ENCODE data around the gene OTOP1.
"Not testable (repeated sequence)": the region's sequence is repeated elsewhere in the genome, so short reads cannot be mapped to it uniquely, and the experiment has no call there.

OTOP1 gene

DNA sequence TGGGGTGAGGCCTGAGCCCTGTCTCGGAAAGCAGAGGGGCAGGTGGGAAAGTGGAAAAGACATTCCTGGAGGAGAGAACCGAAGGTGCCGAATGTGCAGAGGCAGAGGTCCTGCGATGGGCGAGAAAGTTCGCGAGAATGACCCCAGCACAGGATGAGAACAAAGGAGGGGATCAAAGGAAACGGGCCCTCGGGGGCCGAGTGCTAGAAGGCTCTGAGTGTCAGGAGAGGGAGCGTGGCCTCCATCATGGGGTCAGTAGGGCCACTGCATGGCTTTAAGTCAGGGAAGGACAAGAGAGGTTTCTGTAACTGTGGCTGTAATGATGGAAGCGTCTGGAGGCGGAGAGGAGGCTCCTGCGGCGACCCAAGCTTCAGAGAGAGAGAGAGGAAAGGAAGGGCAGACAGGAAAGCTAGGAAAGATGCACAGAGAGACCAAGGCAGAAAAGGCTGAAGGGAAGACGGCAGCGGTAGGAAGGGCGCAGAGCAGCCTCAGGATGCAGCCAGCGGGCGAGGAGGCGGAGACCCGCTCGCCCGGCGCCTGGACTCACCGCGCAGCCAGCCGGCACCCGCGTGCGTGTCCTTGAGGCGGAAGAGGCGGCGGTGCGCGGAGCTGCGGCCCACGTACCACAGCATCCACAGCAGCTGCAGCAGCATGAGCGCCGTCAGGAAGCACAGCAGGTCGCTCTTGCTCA is 669 bp downstream of the OTOP1 start:
- Histone ChIP-seq H3K4me3 (ENCODE audit: low read length) (no peak overlapping the region), H3K27me3 (ENCODE audit: control insufficient read depth, insufficient read depth, low read length) (peaks cover 2% of the 10 kb centered on the region), H3K36me3 (ENCODE audit: control insufficient read depth, insufficient read depth, low read length) (no peaks in the 10 kb centered on the region)

GRCh38 chr4:4217113-4217512 is 9.6 kb downstream of the OTOP1 start:
- H3K9ac ChIP-seq (ENCODE audit: low read length), result no peak overlapping the region
- no peak overlapping the region for H3K27ac ChIP-seq (ENCODE audit: low read depth, low read length)
- H3K4me3 ChIP-seq (ENCODE audit: low read length), result no peak overlapping the region
- no peaks in the 10 kb centered on the region for H3K4me1 ChIP-seq (ENCODE audit: control insufficient read depth, insufficient read depth, low read length)
- no peaks in the 10 kb centered on the region for H3K36me3 ChIP-seq (ENCODE audit: control insufficient read depth, insufficient read depth, low read length)
- H3K27me3 ChIP-seq (ENCODE audit: control insufficient read depth, insufficient read depth, low read length), result no peaks in the 10 kb centered on the region

More for the DNA sequence above, 669 bp downstream of the OTOP1 start:
- no peak overlapping the region for H3K27ac ChIP-seq (ENCODE audit: low read depth, low read length)
- no peak overlapping the region for H3K9ac ChIP-seq (ENCODE audit: low read length)
- H3K4me1 ChIP-seq (ENCODE audit: control insufficient read depth, insufficient read depth, low read length), result no peaks in the 10 kb centered on the region

- H3K36me3 ChIP-seq (ENCODE audit: control insufficient read depth, insufficient read depth, low read length), result no peaks in the 10 kb centered on the region
- no peaks in the 10 kb centered on the region for H3K27me3 ChIP-seq (ENCODE audit: control insufficient read depth, insufficient read depth, low read length)
- no peaks in the 10 kb centered on the region for H3K4me1 ChIP-seq (ENCODE audit: control insufficient read depth, insufficient read depth, low read length)
These were observed 10.1 kb downstream of the OTOP1 start for GRCh38 chr4:4216648-4217047.

GRCh38 chr4:4213674-4214073 is 13.1 kb downstream of the OTOP1 start:
- not testable (repeated sequence) for H3K27ac ChIP-seq (ENCODE audit: low read depth, low read length); H3K27me3 ChIP-seq (ENCODE audit: control insufficient read depth, insufficient read depth, low read length); H3K4me1 ChIP-seq (ENCODE audit: control insufficient read depth, insufficient read depth, low read length); H3K4me3 ChIP-seq (ENCODE audit: low read length); H3K9ac ChIP-seq (ENCODE audit: low read length); H3K36me3 ChIP-seq (ENCODE audit: control insufficient read depth, insufficient read depth, low read length)

More at GRCh38 chr4:4216648-4217047, 10.1 kb downstream of the OTOP1 start:
- no peak overlapping the region for H3K9ac ChIP-seq (ENCODE audit: low read length)
- no peak overlapping the region for H3K27ac ChIP-seq (ENCODE audit: low read depth, low read length)
- H3K4me3 ChIP-seq (ENCODE audit: low read length), result no peak overlapping the region

GRCh38 chr4:4206204-4206603 is 20.5 kb downstream of the OTOP1 start:
- no peaks in the 10 kb centered on the region for H3K27me3 ChIP-seq (ENCODE audit: control insufficient read depth, insufficient read depth, low read length)

DNA sequence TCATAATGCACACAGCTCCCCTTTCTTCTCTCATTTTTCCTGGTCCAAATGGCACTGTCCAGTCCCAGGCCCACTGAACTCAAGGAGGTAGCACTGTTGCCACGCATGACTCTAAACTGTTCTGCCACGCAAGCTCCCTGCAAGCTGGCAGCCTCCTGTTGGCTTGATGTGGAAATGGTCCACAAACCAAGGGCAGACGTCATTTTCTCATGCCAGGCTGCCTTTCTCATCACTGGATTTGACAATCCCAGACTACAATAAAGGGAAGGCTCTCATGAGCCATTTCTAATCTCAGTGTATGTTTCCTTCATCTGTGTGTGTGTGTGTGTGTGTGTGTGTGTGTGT is 22.4 kb downstream of the OTOP1 start:
- H3K27me3 ChIP-seq (ENCODE audit: control insufficient read depth, insufficient read depth, low read length), result no peaks in the 10 kb centered on the region
- no peak overlapping the region for H3K9ac ChIP-seq (ENCODE audit: low read length)
- no peaks in the 10 kb centered on the region for H3K4me1 ChIP-seq (ENCODE audit: control insufficient read depth, insufficient read depth, low read length)
- no peak overlapping the region for H3K4me3 ChIP-seq (ENCODE audit: low read length)
- no peaks in the 10 kb centered on the region for H3K36me3 ChIP-seq (ENCODE audit: control insufficient read depth, insufficient read depth, low read length)
- no peak overlapping the region for H3K27ac ChIP-seq (ENCODE audit: low read depth, low read length)

More at GRCh38 chr4:4206204-4206603, 20.5 kb downstream of the OTOP1 start:
- Histone ChIP-seq H3K36me3 (ENCODE audit: control insufficient read depth, insufficient read depth, low read length) (no peaks in the 10 kb centered on the region), H3K4me3 (ENCODE audit: low read length) (no peak overlapping the region), H3K4me1 (ENCODE audit: control insufficient read depth, insufficient read depth, low read length) (no peaks in the 10 kb centered on the region), H3K27ac (ENCODE audit: low read depth, low read length) (no peak overlapping the region), H3K9ac (ENCODE audit: low read length) (no peak overlapping the region)

DNA sequence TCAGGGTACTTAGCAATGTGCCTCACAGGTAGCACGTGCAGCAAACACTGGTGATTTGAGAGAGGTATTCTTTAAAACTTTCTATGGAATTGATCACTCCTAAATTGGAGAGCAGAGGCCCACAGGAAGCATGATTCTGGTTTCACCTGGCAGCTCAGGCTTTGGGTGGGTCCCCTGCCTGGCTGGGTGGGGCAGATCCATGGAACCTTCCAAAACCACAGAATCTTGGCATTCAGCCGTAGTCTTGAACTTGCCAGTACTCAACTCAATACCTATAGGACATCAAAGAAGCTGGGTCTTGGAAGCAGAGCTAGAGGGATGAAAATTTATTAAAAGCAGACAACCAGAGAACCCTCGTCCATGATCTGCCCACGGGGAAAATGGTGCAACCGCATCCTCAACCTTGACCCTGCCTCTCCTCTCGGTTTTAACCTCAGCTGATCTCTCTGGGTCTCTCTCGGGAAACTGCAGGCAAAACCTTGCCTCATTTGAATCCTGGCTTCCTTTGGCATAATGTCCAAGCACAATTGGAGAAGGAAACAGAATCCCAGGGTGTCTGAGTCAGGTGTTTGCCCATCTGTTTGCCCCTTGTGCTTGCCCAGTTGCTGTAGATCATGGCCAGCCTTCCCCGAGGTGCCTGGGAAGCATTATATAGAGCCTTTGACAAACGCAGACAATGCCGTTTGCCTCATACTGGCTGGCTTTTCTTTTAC is 22.9 kb downstream of the OTOP1 start:
- H3K9ac ChIP-seq (ENCODE audit: low read length), result no peak overlapping the region
- H3K27me3 ChIP-seq (ENCODE audit: control insufficient read depth, insufficient read depth, low read length), result no peaks in the 10 kb centered on the region
- no peak overlapping the region for H3K4me3 ChIP-seq (ENCODE audit: low read length)
- H3K36me3 ChIP-seq (ENCODE audit: control insufficient read depth, insufficient read depth, low read length), result no peaks in the 10 kb centered on the region
- H3K4me1 ChIP-seq (ENCODE audit: control insufficient read depth, insufficient read depth, low read length), result no peaks in the 10 kb centered on the region
- no peak overlapping the region for H3K27ac ChIP-seq (ENCODE audit: low read depth, low read length)

- H3K27ac ChIP-seq (ENCODE audit: low read depth, low read length), result no peak overlapping the region
- H3K4me1 ChIP-seq (ENCODE audit: control insufficient read depth, insufficient read depth, low read length), result no peaks in the 10 kb centered on the region
- H3K9ac ChIP-seq (ENCODE audit: low read length), result no peak overlapping the region
- H3K4me3 ChIP-seq (ENCODE audit: low read length), result no peak overlapping the region
- no peaks in the 10 kb centered on the region for H3K36me3 ChIP-seq (ENCODE audit: control insufficient read depth, insufficient read depth, low read length)
- H3K27me3 ChIP-seq (ENCODE audit: control insufficient read depth, insufficient read depth, low read length), result no peaks in the 10 kb centered on the region
These were observed 24.2 kb downstream of the OTOP1 start for GRCh38 chr4:4202510-4202909.

DNA sequence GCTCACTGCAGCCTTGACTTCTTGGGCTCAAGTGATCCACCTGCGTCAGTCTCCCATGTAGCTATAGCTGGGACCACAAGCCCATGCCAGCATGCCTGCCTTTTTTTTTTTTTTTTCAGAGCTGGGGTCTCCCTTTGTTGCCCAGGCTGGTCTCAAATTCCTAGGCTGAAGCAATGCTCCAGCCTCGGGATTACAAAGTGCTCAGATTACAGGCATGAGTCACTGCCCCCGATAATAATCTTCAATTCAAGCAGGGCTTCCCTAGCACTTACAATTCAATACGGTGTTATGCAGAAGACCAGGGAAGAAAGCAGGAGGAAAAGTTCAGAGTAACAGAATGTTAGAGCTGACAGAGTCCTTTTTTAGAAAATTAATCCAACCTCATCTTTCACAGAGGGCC is 26.1 kb downstream of the OTOP1 start:
- Histone ChIP-seq H3K4me1 (ENCODE audit: control insufficient read depth, insufficient read depth, low read length) (no peaks in the 10 kb centered on the region), H3K36me3 (ENCODE audit: control insufficient read depth, insufficient read depth, low read length) (no peaks in the 10 kb centered on the region), H3K4me3 (ENCODE audit: low read length) (no peak overlapping the region), H3K9ac (ENCODE audit: low read length) (no peak overlapping the region), H3K27ac (ENCODE audit: low read depth, low read length) (no peak overlapping the region), H3K27me3 (ENCODE audit: control insufficient read depth, insufficient read depth, low read length) (no peaks in the 10 kb centered on the region)

DNA sequence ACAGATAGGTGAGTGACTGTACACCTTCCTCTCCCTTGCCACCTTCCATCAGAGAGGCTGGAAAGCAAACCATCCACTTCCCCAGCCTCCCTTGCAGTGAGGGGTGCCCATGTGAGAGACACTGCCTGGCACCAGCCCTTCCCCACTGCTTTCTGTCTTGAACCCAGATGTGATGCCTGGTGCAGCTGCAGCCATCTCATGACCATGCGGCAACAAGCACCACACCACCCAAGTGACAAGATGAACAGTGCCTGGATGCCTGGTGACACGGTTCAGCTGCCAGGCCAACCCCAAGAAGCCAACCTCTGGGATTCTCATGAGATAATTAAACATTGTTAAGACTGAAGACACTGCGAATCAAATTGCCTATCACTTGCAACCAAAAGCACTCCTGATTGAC is 31.4 kb downstream of the OTOP1 start:
- Histone ChIP-seq H3K4me1 (ENCODE audit: control insufficient read depth, insufficient read depth, low read length) (no peaks in the 10 kb centered on the region), H3K27me3 (ENCODE audit: control insufficient read depth, insufficient read depth, low read length) (no peaks in the 10 kb centered on the region), H3K4me3 (ENCODE audit: low read length) (no peak overlapping the region), H3K27ac (ENCODE audit: low read depth, low read length) (no peak overlapping the region), H3K9ac (ENCODE audit: low read length) (no peak overlapping the region), H3K36me3 (ENCODE audit: control insufficient read depth, insufficient read depth, low read length) (no peaks in the 10 kb centered on the region)

- not testable (repeated sequence) for H3K36me3 ChIP-seq (ENCODE audit: control insufficient read depth, insufficient read depth, low read length); H3K4me3 ChIP-seq (ENCODE audit: low read length); H3K27me3 ChIP-seq (ENCODE audit: control insufficient read depth, insufficient read depth, low read length); H3K4me1 ChIP-seq (ENCODE audit: control insufficient read depth, insufficient read depth, low read length); H3K27ac ChIP-seq (ENCODE audit: low read depth, low read length); H3K9ac ChIP-seq (ENCODE audit: low read length)
These were observed 38.2 kb downstream of the OTOP1 start for GRCh38 chr4:4188557-4188956.

DNA sequence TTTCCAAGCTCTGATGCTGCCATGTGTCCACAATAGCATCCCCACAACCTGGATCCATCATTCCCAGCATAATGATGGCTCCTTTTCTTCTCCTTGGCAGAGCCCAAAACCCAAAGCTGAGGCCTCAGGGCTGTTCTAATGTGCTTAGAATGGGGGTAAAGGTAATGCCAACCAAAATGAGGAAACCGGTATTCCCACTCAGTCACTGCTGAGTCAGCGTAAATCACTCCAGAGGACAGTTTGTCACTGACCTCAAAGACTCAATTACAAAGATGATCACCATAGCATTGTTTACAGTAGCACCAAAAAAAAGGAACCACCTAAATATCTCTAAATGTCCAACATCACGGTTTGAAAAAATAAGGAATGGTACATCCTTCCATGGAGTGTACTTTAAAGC is 41.2 kb downstream of the OTOP1 start:
- Histone ChIP-seq H3K36me3 (ENCODE audit: control insufficient read depth, insufficient read depth, low read length) (no peaks in the 10 kb centered on the region), H3K27me3 (ENCODE audit: control insufficient read depth, insufficient read depth, low read length) (no peaks in the 10 kb centered on the region), H3K27ac (ENCODE audit: low read depth, low read length) (no peak overlapping the region), H3K9ac (ENCODE audit: low read length) (no peak overlapping the region), H3K4me1 (ENCODE audit: control insufficient read depth, insufficient read depth, low read length) (no peaks in the 10 kb centered on the region), H3K4me3 (ENCODE audit: low read length) (no peak overlapping the region)

Measured in rectal smooth muscle tissue (tissue), 1 donor.